Nephron (organoid): ENCODE data around the gene SHC1.

Experiments used
- H3K27ac Mint-ChIP-seq, 3 experiments: 2 replicates each; pipeline ENCODE4 v1.8.0; 2020; ENCODE audit warnings: mixed read lengths in 3 of 3, mild to moderate bottlenecking in 2 of 3, moderate library complexity in 1 of 3
- H3K27me3 Mint-ChIP-seq: 2 replicates; pipeline ENCODE4 v1.8.0; 2021; ENCODE audit warnings: low read depth, mild to moderate bottlenecking, moderate library complexity, mixed read lengths
- H3K36me3 Mint-ChIP-seq: 2 replicates; pipeline ENCODE4 v1.8.0; 2020; ENCODE audit warnings: low read depth, mixed read lengths
- H3K4me1 Mint-ChIP-seq: 2 replicates; pipeline ENCODE4 v1.8.0; 2020; ENCODE audit warnings: mixed read lengths
- H3K4me3 Mint-ChIP-seq, 3 experiments: 2 replicates each; pipeline ENCODE4 v1.8.0; 2020; ENCODE audit warnings: mild to moderate bottlenecking in 3 of 3, mixed read lengths in 3 of 3, moderate library complexity in 2 of 3
- H3K9me3 Mint-ChIP-seq: 2 replicates; pipeline ENCODE4 v1.8.0; 2020; ENCODE audit warnings: mixed read lengths
- TF ChIP-seq, protein P1 (sequence below), 3 experiments: fragments of 200-600 bp; sonication (generic); IDR thresholded peaks; one replicate each; pipeline ENCODE4 v1.5.0; 2021; ENCODE audit warnings: antibody characterized with exemption in 3 of 3; ENCODE audit not compliant: unreplicated experiment in 3 of 3

The SHC1 gene

DNA sequence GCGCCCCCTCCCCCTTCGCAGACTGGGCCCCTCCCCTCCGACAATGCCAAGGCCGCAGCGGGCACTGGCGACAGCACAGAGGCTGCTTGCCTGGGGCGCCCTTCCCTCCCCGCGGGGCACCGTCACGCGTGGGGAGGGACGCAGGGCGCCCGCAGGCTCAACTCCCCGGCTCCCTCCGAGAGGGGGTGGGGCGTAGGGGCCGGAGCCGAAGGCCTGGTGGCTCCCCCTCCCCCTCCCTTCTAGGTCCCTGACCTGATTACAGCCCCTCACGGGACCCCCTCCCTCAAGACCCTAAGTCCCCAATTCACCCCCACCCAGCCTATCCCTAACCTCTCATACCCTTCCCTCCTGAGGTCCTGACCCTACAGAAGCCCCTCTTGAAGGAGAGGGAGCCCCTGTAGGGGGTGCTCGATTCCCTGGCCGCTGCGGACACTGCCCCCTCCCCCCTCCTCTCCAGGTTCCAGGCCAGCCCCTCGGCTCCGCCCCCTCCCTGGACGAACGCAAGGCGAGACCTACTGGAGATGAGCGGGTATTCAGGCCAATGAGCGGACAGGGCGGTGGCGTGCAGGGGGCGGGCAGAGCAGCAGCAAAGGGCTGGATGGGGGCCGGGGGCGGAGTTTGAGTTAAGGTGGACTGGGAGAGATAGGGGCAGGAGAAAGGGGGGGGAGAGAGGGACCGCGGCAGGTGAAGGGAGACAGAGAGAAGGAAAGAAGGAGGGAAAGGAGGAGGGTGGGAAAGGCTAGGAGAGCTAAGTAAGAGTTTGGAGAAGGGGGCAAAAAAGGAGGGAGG, 31.3 kb upstream of the SHC1 start:
- H3K27me3 Mint-ChIP-seq = no peaks in the 10 kb centered on the region
- no peaks in the 10 kb centered on the region for H3K36me3 Mint-ChIP-seq

DNA sequence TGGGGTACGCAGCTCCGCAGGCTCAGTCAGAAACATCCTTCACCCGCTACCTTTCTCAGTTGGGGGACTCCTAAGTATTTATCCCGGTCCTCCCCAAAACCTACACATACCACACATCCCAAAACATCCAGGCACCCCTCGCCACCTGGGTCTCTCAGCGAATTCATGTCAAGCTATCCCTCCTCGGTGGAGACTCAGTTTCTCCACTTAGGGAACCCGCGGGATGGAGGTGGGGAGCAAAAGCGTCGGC, 30.8 kb upstream of the SHC1 start:
- peaks cover 24% of the 10 kb centered on the region for H3K4me1 Mint-ChIP-seq
- peak overlapping the region in 2 of 3 experiments; percentile 64 to 98 for H3K27ac Mint-ChIP-seq
- peak overlapping the region; percentile 88 to 93 (median 90) for H3K4me3 Mint-ChIP-seq
- H3K27me3 Mint-ChIP-seq = no peaks in the 10 kb centered on the region
- no peaks in the 10 kb centered on the region for H3K36me3 Mint-ChIP-seq
- no peaks in the 10 kb centered on the region for H3K9me3 Mint-ChIP-seq
- TF ChIP-seq, protein P1, sequence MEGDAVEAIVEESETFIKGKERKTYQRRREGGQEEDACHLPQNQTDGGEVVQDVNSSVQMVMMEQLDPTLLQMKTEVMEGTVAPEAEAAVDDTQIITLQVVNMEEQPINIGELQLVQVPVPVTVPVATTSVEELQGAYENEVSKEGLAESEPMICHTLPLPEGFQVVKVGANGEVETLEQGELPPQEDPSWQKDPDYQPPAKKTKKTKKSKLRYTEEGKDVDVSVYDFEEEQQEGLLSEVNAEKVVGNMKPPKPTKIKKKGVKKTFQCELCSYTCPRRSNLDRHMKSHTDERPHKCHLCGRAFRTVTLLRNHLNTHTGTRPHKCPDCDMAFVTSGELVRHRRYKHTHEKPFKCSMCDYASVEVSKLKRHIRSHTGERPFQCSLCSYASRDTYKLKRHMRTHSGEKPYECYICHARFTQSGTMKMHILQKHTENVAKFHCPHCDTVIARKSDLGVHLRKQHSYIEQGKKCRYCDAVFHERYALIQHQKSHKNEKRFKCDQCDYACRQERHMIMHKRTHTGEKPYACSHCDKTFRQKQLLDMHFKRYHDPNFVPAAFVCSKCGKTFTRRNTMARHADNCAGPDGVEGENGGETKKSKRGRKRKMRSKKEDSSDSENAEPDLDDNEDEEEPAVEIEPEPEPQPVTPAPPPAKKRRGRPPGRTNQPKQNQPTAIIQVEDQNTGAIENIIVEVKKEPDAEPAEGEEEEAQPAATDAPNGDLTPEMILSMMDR (IDR thresholded peaks at IDR 0.05; ENCODE audit: unreplicated experiment in 3 of 3) = no peak

More for the DNA sequence above, 31.3 kb upstream of the SHC1 start:
- Mint-ChIP-seq H3K4me1 (peaks cover 28% of the 10 kb centered on the region), H3K4me3 (peak overlapping the region; percentile 88 to 93 (median 92)), H3K9me3 (no peaks in the 10 kb centered on the region), H3K27ac (peak overlapping the region; percentile 75 to 98 (median 83))
- TF ChIP-seq, protein P1 (IDR thresholded peaks at IDR 0.05; ENCODE audit: unreplicated experiment in 3 of 3) = peak; percentile 21 to 57 (median 24)

DNA sequence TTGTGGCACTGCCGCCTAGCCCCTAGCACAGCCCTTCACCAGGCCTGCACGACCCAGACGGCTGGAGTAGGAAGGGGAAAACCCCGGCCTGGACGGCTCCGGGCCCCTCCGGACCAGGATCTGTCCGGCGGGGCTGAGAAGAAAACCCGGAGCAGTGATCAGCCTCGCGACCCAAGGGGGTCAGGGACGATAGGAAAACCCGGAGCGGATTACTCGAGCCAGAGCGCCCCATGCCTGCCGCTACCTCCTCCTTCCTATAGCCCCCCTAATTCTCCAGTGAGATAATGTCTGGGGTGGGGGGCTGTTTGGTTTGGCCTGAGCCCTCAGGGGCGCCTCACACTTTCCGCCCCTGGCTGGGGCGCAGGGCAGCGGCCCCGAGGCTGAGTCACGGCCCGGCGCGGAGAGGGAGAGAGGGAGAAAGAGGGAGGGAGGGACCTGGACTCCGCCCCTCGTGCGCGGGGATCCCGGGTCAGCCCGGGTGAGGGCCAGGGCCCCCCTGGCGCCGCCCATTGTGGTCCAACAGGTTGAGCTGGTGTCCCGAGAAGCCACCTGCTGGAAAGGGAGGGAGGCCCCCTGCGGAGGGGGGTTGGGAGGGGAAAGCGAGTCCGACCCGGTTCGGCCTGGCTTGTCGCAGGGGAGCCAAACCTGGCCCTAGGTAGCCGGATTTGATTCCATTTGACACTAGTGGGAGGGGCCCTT, 30.3 kb upstream of the SHC1 start:
- H3K4me3 Mint-ChIP-seq = peak overlapping the region; percentile 88 to 97 (median 95)
- H3K9me3 Mint-ChIP-seq = no peaks in the 10 kb centered on the region
- H3K4me1 Mint-ChIP-seq = peaks cover 27% of the 10 kb centered on the region
- TF ChIP-seq, protein P1 (IDR thresholded peaks at IDR 0.05; ENCODE audit: unreplicated experiment in 3 of 3) = no peak
- peak overlapping the region; percentile 98 to 99 (median 98) for H3K27ac Mint-ChIP-seq
- no peaks in the 10 kb centered on the region for H3K27me3 Mint-ChIP-seq
- H3K36me3 Mint-ChIP-seq = no peaks in the 10 kb centered on the region

DNA sequence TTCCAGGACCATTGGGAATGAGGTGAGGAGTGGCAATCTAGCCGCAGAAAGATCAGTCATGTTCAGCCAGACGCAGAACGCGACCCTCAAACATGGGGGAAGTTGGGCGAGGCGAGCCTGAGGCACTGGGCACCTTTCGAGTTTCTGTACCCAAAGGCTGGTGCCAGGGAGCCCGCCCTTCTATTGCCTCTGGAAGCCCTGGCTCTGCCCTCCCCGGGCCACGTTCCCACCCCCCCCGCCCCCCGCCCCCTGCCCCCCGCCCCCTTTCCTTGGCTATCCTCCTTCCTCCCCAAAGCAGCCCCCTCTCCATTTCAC, 29.8 kb upstream of the SHC1 start:
- no peaks in the 10 kb centered on the region for H3K36me3 Mint-ChIP-seq
- peaks cover 29% of the 10 kb centered on the region for H3K4me1 Mint-ChIP-seq
- peak overlapping the region; percentile 98 to 99 (median 98) for H3K27ac Mint-ChIP-seq
- peak overlapping the region; percentile 88 to 97 (median 95) for H3K4me3 Mint-ChIP-seq
- no peaks in the 10 kb centered on the region for H3K9me3 Mint-ChIP-seq
- H3K27me3 Mint-ChIP-seq = no peaks in the 10 kb centered on the region
- TF ChIP-seq, protein P1 (IDR thresholded peaks at IDR 0.05; ENCODE audit: unreplicated experiment in 3 of 3) = no peak

DNA sequence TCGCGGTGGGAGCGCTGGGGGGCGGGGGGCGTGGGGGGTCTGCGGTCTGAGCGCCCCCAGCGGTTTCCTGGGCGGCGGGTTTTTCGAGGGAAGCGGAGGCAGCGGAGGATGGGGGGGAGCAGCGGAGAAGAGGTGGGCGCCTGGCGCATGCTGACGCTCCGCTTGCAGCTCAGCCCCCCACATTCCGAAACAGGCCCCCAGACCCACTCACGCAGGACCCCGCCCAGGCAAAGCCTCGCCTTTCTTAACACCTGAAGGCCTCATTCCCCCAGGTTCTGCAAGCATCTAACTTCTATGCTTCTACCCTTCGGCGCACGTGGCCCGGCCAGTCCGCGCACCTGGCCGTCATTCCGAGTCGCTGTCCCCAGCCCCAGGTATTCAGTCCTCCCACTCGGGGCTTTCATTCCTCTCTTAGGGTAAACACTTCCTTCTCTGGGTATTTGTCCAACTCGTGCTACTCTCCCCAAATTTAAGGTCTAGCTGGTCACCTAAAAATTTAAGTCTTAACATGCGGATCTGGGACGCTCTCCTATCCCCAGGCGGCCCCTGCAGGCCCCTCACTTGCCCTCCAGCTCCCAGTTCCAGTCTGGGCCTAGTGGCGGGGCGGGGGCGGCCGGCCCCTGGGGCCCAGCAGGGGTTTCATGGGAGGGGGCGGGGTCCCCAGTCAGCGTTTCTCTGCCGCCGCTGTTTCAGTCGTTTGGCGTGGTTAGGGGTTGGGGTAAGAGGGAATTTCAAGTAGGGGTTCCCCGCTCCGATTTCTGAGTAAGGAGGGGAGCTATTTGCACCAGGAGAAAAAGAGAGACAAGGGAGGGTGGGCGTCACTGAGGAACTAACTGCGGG, 29.2 kb upstream of the SHC1 start:
- Mint-ChIP-seq H3K27me3 (no peaks in the 10 kb centered on the region), H3K36me3 (no peaks in the 10 kb centered on the region), H3K4me1 (peaks cover 29% of the 10 kb centered on the region), H3K27ac (peak overlapping the region; percentile 98 to 99 (median 98)), H3K4me3 (peak overlapping the region; percentile 88 to 97 (median 95)), H3K9me3 (no peaks in the 10 kb centered on the region)
- TF ChIP-seq, protein P1 (IDR thresholded peaks at IDR 0.05; ENCODE audit: unreplicated experiment in 3 of 3) = no peak
